ENCODE data around the gene OR6A2.
"Not testable (repeated sequence)": the region's sequence is repeated elsewhere in the genome, so short reads cannot be mapped to it uniquely, and the experiment has no call there.

Gene OR6A2

DNA sequence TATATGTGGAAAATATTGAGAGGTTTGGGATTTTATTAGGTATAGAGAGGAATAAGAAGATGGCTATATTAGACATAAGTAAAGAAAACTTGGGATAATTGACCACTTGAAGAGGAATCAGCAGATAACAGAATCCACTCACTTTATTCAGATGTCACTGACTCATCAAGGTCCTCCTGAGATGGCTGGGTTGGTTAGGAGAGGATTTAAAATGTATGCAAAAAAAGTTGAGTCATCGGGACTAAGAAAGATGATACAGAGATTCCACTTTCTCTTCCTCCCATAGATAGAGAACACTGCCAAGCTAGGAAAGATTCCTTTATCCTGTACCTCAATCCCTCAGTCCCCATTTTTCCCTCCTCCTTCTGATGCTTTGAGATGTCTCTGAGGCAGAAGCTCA lies at the start of gene OR6A2:
Gene OR6A2 (minus strand): TSS at position 288 of the 400 bp plus-strand sequence. CDS start 3,981 bp downstream, outside the sequence.
- no peak for DNase-seq (ENCODE audit: low read depth in 2 of 2)

DNA sequence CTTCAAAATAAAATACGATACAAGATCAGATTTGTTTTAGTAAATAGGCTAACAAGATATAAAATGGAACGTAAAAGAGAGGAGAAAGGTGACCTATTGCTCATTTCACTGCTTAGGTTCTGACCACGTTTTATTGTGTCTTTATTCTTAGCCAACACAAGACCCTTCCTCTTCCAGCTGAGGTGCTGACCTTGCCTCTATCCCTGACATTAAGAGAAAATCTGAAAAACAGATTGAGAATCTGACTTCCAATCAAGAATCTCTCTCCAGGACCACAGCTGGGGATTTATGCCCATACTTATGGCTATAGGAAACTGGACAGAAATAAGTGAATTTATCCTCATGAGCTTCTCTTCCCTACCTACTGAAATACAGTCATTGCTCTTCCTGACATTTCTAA lies 45.9 kb upstream of the OR6A2 start, which contains the start of gene OR10A5:
Gene OR10A5 (plus strand): TSS at position 301 of the 400 bp plus-strand sequence. CDS start 0 bp downstream, at position 301.
- no peak for DNase-seq (ENCODE audit: low read depth in 2 of 2)

DNA sequence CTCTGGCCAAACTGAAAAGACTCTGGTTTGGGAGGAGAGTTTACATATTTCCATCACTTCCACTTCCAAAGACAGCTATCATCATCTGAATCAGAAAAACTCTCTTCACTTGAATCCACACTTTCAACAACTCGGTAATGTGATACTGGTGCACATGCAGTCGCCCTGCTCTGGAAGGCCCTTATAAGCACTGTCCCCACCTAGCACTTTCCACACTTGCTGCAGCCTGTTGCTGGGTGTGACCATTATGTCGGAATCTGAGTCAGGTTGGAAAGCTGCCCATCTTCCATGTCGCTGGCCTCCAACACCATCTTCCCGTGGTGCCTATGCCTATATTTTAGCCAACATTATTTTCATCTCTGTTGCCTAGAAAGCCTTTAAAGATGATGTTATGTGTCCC lies 44.9 kb upstream of the OR6A2 start:
- DNase-seq (ENCODE audit: low read depth in 2 of 2), result no peak

DNA sequence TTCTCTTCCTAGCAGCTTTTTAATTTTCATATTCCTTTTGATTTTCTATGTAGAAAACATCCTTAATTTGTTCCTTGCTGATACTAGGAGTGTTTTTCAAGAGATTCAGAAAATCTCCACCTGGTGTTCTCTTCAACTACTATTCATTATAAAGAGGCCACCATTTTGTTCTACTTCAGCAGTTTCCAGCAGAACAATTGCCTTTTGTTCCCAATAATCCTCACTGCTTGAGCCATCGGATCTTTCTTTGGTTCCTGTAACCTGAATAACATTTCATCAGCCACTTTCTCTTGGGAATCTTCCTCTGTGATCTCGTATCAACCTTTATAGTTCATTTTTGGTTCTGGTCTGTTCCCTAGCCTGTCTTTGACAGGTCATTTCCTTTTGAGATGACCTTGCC lies 44.2 kb upstream of the OR6A2 start:
- DNase-seq (ENCODE audit: low read depth in 2 of 2), result no peak

DNA sequence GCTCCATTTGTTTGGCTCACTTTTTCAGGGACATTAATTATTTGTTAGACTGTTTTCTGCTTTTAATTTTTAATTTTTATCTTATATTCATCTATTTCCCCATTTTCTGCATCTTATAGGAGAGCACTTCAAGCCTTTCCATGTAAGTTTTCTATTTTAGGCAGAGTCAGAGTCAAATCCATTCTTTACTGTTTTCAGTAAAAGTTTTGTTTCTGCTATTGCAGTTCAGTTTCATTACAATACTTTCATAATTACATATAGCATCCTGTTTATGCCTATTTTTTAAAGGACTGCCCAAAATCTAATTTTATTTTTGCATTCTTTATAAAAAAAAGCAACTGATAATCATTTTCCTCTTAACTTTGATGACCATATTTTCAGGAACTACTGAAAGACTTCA lies 42.2 kb upstream of the OR6A2 start:
- DNase-seq (ENCODE audit: low read depth in 2 of 2), result no peak

DNA sequence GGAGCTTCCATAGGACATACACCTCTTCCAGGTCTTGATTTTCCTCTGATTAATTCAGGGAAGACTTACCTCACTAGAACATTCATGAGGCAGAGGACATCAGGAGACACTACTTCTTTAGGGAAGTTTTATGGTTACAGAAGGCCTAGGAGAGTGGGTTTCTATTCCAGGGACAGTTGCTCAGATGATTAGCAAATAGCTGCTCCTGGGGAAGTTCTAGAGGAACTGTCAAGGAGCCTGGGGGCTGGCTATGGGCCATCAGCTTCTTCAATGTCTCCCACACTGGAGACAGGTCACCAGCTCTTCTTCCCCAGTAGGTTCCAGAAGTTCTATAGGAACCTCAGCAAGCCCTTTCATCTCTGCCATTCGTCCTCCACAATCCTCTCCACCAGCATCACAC lies 34.5 kb upstream of the OR6A2 start:
- no peak for DNase-seq (ENCODE audit: low read depth in 2 of 2)

DNA sequence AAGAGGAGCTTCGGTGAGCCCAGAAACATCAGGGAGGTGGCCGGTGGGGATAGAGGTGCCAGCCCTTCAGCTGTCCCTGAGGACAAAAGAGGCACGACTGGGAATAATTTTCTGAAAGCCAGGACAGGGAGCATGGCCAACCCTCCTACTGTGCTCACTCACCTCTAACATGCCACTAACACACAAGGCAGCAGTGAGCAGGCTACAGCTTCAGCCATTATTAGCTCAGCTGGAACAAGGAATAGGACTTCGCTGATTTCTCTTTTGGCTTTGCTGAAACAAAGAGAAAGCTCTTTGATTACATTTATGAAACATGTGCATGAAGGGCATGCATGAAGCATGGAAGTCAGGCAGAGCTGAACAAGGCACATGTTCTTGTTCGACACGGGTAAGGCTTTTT lies 33.9 kb upstream of the OR6A2 start:
- DNase-seq (ENCODE audit: low read depth in 2 of 2), result no peak

DNA sequence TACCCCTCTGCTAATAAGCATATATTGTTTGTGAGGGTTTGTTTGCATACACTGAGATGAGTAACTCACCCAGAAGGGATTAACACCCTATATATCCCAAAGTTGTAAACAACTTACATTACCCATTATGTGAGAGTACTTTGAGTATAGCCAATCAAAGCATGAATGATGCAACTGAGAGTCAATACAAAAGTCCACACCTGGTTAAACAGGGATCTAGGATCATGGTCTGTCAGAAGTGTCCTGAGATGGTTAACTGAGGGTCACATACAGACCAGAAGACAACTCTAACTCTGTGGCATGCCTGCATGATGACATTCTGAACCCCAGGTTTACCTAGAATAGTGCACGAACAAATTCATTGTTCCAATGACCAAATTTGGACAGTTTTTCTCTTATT lies 28.6 kb upstream of the OR6A2 start:
- no peak for DNase-seq (ENCODE audit: low read depth in 2 of 2)

DNA sequence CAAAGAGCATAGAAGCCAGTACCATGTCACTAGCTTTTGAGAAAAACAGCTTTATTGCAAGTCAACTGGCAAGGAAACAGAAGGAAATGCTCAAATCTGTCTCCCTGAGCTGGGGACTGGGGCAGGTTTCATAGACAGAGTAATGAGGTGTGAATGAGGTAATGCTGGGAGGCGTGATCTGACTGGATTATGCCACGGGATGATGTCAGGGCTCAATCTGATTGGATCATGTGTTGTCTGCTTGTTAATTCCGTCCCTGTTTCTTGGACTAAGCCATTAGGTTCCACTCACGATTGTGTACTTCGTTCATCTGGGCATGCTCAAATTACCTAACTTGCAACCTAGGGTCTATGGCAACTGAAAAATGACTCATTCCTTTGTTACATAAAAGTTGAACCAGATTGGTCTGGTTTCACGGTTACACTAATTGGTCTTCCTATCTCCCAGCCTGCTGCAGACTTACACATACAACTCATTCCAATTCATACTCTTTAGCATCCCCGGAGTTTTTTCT lies 25.8 kb upstream of the OR6A2 start:
- no peak for DNase-seq (ENCODE audit: low read depth in 2 of 2)

DNA sequence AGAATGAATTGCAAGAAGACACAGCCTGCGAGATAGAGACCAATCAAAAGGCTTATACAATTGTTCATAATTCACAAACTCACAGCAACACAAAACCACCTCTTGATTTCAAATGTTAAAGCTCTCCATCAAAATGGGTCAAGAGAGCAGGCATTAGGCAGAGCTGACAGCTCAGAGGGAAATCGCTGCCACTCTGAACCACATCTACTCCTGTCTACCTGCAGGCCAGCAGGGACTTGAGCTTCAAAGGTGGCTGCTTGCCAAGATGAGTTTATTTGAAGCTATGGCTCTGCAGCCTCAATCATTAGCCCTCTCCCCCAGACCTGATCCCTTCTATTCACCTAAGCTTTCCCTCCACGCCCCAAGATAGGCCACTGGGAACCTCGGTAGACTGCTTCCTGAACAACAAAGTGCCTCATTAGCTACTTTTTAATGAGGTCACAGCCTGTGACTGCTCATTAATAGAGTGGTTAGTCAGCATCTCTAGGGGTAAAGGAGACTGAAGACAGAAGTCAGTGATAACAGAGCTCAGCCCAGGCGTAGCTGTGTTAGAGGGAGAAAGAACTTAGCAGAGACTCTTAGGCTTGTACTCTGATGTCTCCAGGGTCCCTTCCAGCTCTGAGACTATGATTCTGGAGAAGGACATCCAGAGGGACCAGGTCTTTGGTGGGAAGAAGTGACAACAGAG lies 24.8 kb upstream of the OR6A2 start:
- no peak for DNase-seq (ENCODE audit: low read depth in 2 of 2)

DNA sequence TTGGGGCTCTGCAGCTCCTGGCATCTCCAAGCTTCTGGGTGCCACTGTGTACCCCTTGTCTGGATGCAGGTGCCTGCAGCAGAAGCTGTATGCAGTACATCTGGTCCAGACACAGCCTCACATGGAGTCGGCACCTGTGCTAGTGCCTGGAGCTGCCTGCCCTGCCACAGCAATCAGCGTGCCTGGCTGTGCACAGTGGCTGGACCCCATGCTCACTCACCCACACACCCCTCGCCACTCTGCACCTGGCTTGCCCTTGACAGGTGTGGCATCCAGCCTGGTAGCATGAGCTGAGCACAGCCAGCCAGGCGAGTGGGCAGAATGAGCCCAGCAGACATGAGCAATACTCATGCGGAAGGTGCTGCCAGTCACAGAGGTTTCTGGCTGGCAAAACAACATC lies 19.5 kb upstream of the OR6A2 start:
- DNase-seq (ENCODE audit: low read depth in 2 of 2), result no peak

DNA sequence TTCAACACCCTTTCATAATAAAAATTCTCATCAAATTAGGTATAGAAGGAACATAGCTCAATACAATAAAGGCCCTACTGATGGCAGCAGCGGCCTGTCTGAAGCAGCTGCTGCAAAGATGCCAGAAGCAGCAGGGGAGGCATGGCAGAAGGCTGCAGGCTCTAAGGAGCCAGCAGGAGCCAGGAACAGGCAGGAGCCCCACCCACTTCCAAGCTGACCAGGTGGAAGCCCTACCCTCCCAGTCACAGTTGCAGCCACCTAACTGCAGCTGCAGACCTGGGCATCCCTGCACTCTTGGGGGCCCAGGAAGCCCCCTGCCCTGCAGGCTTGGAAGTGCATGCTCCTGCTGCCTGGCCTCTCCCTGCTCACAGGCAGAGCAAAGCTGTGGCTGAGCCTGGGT lies 18.2 kb upstream of the OR6A2 start:
- DNase-seq (ENCODE audit: low read depth in 2 of 2), result no peak

DNA sequence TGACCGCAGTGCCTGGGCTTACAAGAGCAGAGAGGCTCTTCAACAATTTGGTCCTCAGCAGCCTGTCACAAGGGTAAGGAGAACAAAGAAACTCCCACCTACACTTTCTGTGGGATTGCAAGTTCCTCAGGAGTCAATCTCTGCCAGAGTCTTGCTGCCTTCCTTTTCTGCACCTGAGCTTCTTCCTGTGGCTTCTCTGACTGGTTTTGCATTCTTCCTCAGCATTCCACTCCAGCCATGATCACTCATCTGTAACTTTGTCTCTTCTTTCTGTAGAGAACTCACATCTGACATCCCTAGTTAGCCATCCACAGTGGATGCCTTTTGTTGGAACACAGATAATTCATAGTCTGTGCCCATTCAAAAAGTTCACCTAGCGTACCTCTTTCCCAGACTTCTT lies 14.2 kb upstream of the OR6A2 start:
- no peak for DNase-seq (ENCODE audit: low read depth in 2 of 2)

DNA sequence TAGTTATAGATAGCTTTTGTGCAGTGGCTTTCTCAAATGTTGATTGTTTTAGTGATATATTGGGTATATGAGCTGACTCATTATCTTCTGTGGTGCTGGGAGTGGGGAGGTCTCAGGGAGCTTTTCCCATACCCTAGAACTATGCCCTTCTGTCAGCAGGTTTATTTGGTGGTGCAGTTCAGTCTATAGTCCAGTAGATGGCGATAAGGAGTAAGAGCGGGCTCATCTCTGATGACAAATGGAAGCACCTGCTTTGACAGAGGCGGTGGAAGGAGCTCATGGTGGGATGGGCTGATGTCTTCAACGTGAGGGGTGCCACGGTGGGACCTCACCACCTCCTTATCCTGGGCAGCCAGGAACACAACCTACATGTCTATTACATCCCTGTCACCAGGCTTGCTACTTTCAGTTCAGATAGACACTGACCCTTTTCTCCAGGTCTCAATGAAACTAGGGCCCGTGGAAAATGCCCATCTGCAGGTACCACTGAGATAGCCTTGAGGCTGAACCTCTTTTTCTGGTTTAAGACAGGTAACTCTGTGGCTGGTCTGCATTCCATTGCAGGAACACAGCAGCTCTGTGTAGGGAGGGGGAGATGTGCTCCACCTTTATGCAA lies 13.0 kb upstream of the OR6A2 start:
- DNase-seq (ENCODE audit: low read depth in 2 of 2), result no peak

DNA sequence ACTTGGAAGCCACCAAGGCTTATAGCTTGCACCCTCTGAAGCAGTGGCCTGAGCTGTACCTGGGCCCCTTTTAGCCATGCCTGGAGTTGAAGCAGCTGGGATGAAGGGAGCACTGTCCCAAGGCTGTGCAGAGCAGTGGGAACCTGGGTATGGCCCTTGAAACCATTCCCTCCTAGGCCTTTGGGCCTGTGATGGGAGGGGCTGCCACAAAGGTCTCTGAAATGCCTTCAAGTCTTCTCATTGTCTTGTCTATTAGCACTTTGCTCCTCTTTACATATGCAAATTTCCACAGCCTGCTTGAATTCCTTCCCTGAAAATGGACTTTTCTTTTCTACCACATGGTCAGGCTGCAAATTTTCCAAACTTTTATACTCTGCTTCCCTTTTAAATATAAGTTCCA lies 1.6 kb upstream of the OR6A2 start:
- not testable (repeated sequence) for DNase-seq (ENCODE audit: low read depth in 2 of 2)

DNA sequence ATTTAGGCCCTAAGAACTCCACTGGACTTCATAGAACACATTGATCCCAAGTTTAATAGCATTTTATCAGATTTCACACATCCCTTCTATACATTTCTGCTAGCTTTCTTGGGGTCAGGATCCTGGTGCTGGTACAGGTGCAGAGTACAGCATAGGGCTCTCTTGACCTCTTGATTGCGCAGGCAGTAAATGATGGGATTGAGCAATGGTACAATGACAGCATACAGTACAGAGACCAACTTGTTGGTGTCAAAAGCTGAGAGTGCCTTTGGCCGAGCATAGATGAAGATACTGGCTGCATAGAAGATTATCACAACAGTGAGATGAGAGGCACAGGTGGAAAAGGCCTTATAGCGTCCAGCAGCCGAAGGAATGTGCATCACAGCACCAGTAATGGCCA lies 4.8 kb downstream of the OR6A2 start:
- no peak for DNase-seq (ENCODE audit: low read depth in 2 of 2)

DNA sequence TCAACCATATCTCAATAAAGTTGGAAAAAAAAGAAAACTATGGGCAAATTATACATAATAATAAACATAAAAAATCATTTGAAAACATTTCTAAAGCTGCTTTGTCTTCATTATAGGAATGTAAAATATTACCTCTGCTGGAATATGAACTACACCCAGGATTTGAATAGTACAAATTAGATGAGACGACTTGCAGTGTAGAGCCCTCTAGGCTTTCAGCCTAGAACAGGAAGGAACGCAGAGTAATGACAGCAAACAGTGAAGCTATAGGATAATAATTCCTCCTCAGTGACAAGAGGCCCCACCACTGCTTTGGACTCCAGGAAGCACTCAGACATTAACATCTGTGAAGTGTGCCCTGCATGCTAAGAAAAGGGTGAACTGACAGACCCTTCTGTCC lies 8.9 kb downstream of the OR6A2 start:
- no peak for DNase-seq (ENCODE audit: low read depth in 2 of 2)

DNA sequence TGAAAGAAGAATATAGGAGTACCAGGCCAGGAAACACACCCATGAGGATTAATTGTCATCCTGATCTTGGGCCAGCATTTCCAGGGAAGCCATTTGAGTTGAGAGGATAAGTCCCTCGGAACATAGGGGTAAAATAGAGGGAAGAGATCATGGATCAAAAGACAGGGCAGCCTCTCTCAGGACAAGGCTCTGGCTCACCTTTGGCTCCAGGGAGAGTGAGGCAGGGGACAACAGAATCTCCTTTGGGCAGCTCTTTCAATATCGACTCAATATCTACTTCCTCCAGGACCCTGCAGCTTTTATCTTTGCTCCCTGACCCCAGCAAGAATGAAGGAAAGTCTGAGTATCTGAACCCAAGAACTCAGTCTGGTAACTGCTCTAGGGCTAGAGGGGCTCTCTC lies 16.8 kb downstream of the OR6A2 start, which contains the start of gene OR2AG1:
Gene OR2AG1 (plus strand): TSS at position 301 of the 400 bp plus-strand sequence. CDS start 2,018 bp downstream, outside the sequence.
- DNase-seq (ENCODE audit: low read depth in 2 of 2), result no peak

DNA sequence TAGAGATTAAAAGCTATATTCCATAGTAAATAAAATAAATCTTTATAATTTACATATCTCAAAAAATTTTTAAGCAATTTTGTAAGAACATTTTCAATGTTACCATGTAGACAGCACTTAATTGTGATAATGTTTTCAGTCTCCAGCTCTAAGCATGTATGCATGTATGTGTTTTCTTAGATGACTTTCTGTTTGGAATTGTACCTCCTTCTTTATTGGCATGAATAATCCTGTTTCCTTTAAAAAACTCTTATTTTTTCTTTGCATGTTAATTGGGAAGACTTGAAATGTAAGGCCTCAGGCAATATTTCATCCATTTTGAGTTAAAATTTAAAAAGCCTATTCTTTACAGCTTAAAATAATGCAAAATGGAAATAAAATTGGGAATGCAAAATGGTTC lies 18.7 kb downstream of the OR6A2 start:
- no peak for DNase-seq (ENCODE audit: low read depth in 2 of 2)

DNA sequence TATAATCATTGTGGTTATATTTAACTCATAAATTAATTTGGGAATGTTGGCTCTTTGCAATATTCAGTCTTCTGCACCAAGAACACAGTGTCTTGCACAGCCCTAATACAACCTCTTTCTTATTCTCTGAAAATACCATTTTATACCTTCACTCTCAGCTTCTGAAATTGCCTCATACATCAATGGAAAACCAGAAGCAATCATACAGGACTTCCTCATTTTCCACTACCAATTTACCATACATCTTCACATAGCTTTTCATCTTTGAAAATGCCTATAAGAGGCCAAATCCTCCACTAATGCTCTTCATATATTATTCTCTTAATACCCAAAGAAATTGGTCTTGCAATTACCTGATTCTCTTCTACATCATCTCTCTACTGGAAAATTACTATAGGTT lies 21.0 kb downstream of the OR6A2 start:
- DNase-seq (ENCODE audit: low read depth in 2 of 2), result no peak

DNA sequence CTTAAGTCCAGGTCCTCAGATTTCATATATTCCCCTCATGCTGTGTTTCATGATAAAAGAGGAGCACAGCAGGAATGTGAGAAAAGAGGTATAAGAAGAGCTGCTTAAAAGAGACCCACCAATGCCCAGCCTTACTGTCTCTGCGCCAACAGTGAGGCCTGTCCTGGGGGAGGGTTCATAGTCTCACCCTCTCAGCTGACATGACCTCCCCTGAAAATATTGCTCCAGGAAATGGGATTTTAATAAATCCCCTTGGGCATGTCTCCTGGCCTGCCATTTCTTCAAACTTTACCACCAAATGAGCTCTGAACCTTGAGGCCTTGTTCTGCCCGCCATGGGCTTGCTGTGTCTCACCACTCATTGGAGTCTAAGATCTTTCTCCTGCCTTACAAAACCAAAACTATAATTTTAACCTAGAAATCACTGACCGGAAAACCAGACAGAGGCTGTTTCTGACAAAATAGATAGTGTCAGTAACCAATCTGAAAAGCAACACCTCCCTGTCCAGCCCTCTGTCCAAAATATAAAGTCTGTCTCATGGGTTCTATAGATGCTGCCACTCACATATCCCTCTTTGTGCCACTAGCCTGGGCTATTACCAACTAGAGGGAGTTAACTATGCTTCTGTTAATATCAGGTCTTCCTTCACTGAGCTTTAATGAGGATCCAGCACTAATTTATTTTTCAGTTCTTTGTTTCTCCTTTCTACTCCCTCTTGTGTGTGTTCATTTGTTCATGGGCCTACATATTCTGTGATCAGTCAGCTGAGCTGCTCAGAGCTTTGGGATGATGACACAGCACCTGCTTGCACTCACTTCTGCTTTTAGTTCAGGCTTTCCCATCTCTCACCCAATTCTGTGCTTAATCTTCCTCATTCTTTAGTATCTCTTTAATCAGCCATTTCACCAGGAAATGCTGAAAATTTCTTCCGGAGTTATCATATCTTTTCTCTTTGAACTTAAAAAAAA lies 27.3 kb downstream of the OR6A2 start, which contains the start of gene OR2AG2:
Gene OR2AG2 (minus strand): TSS at position 51 of the 968 bp plus-strand sequence. CDS start 3,019 bp downstream, outside the sequence.
- no peak for DNase-seq (ENCODE audit: low read depth in 2 of 2)

DNA sequence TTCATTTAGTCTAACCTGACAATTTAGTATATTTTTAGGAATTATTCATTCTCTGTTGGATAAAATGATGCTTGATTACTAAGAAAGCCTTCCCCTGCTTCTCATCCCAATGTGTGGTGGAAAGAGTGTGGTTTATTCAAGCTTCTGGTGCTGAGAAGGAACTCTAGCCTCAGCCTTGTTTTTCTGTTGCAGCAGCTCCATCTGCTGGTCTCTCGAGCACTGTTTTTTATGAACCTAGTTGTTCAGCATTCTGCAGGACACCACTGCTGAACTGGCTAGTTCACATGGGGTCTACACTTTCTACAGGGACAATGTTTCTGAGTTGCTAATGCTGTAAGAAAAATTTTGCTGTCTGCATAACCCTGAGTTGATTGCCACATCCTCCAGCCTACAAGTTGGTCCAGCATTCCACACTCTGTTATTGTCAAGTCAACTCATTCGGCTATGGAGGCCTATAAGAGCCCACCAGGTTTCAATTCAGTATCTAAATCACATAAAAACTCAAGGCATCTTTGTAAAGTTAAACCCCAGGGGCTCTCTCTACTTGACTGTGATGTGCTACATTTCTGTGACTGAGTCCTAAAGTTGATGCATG lies 42.0 kb downstream of the OR6A2 start:
- DNase-seq (ENCODE audit: low read depth in 2 of 2), result no peak
